IMR-90 (cell line): ENCODE results near the gene CKS1B. TPM values are rescaled to one million over a fixed set of nuclear protein-coding genes. Genes with fewer than 3 reads are reported as not detected.

Source experiments
- ATAC-seq: fragments of 200-7000 bp; cut with Tn5 transposase; 2 replicates; pipeline ENCODE4 v1.9.1; 2020; ENCODE audit warnings: low read depth, mild to moderate bottlenecking, moderate library complexity
- BruUV-seq: library from RNA; stranded (reverse); fragments of 400-500 nt; replicated peaks from 2 replicates; lab custom pipeline; 2021; lab: Mats Ljungman, UMichigan
- CTCF ChIA-PET: fragments of 300-600 bp; formaldehyde crosslinking; extraction: SDS; loops from one replicate; lab custom pipeline; 2021; ENCODE audit warnings: antibody characterized with exemption; lab: Yijun Ruan, JAX
- POLR2A ChIA-PET: fragments of 300-600 bp; sonication (Branson Sonifier 250); formaldehyde crosslinking; loops from one replicate; lab custom pipeline; 2022; ENCODE audit warnings: antibody characterized with exemption; ENCODE audit not compliant: unreplicated experiment; lab: Charles Lee
- DNase-seq: peaks from one replicate; pipeline ENCODE4 v3.0.0; 2013
- H2AFZ ChIP-seq: replicated peaks from 2 replicates; pipeline ENCODE3; 2013; ENCODE audit warnings: low read length, mild to moderate bottlenecking; ENCODE audit not compliant: poor library complexity
- H2AK5ac ChIP-seq: 2 replicates; pipeline ENCODE4 v1.6.1; 2013; ENCODE audit warnings: low read depth, low read length, inconsistent platforms
- H2AK9ac ChIP-seq: replicated peaks from 2 replicates; pipeline ENCODE3; 2013; ENCODE audit warnings: mild to moderate bottlenecking, low read depth, low read length, moderate library complexity; ENCODE audit not compliant: poor library complexity
- H2BK120ac ChIP-seq: 2 replicates; pipeline ENCODE4 v1.6.1; 2013; ENCODE audit warnings: low read depth, low read length, inconsistent platforms
- H2BK15ac ChIP-seq: 3 replicates; pipeline ENCODE4 v1.6.1; 2013; ENCODE audit warnings: low read depth, low read length, inconsistent platforms
- H2BK20ac ChIP-seq: 2 replicates; pipeline ENCODE4 v1.6.1; 2013; ENCODE audit warnings: low read depth, mild to moderate bottlenecking, inconsistent platforms, low read length, moderate library complexity
- H2BK5ac ChIP-seq: 2 replicates; pipeline ENCODE4 v1.6.1; 2013; ENCODE audit warnings: mild to moderate bottlenecking, low read depth, low read length, inconsistent platforms; ENCODE audit not compliant: poor library complexity, severe bottlenecking
- H3K14ac ChIP-seq: replicated peaks from 2 replicates; pipeline ENCODE4 v1.6.1; 2013; ENCODE audit warnings: low read depth, low read length, inconsistent platforms
- H3K18ac ChIP-seq: 2 replicates; pipeline ENCODE4 v1.6.1; 2013; ENCODE audit warnings: low read depth, low read length, control low read depth
- H3K23ac ChIP-seq: 2 replicates; pipeline ENCODE4 v1.6.1; 2013; ENCODE audit warnings: low read depth, low read length, inconsistent platforms
- H3K27ac ChIP-seq: 2 replicates; pipeline ENCODE4 v1.5.1; 2013; ENCODE audit warnings: mild to moderate bottlenecking, control low read depth, low read length; ENCODE audit not compliant: insufficient read depth
- H3K27me3 ChIP-seq: 2 replicates; pipeline ENCODE4 v1.6.1; 2013; ENCODE audit warnings: low read length; ENCODE audit not compliant: control insufficient read depth, insufficient read depth
- H3K36me3 ChIP-seq: 2 replicates; pipeline ENCODE4 v1.6.1; 2013; ENCODE audit warnings: low read length, mixed read lengths; ENCODE audit not compliant: control insufficient read depth, insufficient read depth
- H3K4ac ChIP-seq: 2 replicates; pipeline ENCODE4 v1.6.1; 2013; ENCODE audit warnings: low read depth, low read length, inconsistent platforms
- H3K4me1 ChIP-seq: 2 replicates; pipeline ENCODE4 v1.6.1; 2013; ENCODE audit warnings: low read length, mixed read lengths; ENCODE audit not compliant: control insufficient read depth, insufficient read depth
- H3K4me2 ChIP-seq: 2 replicates; pipeline ENCODE4 v1.6.1; 2013; ENCODE audit warnings: low read depth, mild to moderate bottlenecking, control low read depth, low read length, moderate library complexity
- H3K4me3 ChIP-seq: 2 replicates; pipeline ENCODE4 v1.5.1; 2013; ENCODE audit warnings: low read depth, mild to moderate bottlenecking, control low read depth, low read length, moderate library complexity; ENCODE audit not compliant: insufficient read depth
- H3K56ac ChIP-seq: 2 replicates; pipeline ENCODE4 v1.6.1; 2013; ENCODE audit warnings: low read length, inconsistent platforms; ENCODE audit not compliant: insufficient read depth; ENCODE audit errors: extremely low read depth
- H3K79me1 ChIP-seq, 2 experiments: 2 replicates each; pipeline ENCODE4 v1.6.1; 2013; ENCODE audit warnings: low read length in 2 of 2, inconsistent platforms in 1 of 2, low read depth in 1 of 2
- H3K9ac ChIP-seq: 2 replicates; pipeline ENCODE4 v1.6.1; 2013; ENCODE audit warnings: low read depth, low read length, control low read depth
- H3K9me1 ChIP-seq: 2 replicates; pipeline ENCODE4 v1.6.1; 2013; ENCODE audit warnings: low read length, inconsistent platforms; ENCODE audit not compliant: insufficient read depth
- H3K9me3 ChIP-seq: 2 replicates; pipeline ENCODE4 v1.6.1; 2013; ENCODE audit warnings: low read length; ENCODE audit not compliant: control insufficient read depth, insufficient read depth
- H4K20me1 ChIP-seq: 2 replicates; pipeline ENCODE4 v1.6.1; 2013; ENCODE audit warnings: low read length, inconsistent platforms; ENCODE audit not compliant: insufficient read depth
- H4K5ac ChIP-seq: 2 replicates; pipeline ENCODE4 v1.6.1; 2013; ENCODE audit warnings: mild to moderate bottlenecking, low read depth, low read length, control low read depth
- H4K8ac ChIP-seq, 2 experiments: 2 replicates each; pipeline ENCODE4 v1.6.1; 2013; ENCODE audit warnings: low read depth in 2 of 2, low read length in 2 of 2, control low read depth in 1 of 2, inconsistent platforms in 1 of 2
- H4K91ac ChIP-seq: 2 replicates; pipeline ENCODE4 v1.6.1; 2013; ENCODE audit warnings: low read depth, low read length, inconsistent platforms; ENCODE audit not compliant: insufficient read depth
- BHLHE40 ChIP-seq: fragments of 150-350 bp; IDR thresholded peaks from 2 replicates; pipeline ENCODE4 v1.6.1; 2016; ENCODE audit warnings: mild to moderate bottlenecking, low read depth, low read length
- WGBS, 2 experiments: methylation state at CpG; one replicate each; pipeline versions ENCODE4 v1.1.5 to v1.1.7; 2013; ENCODE audit warnings: missing lambda C conversion rate in 2 of 2; ENCODE audit not compliant: insufficient read length in 1 of 2; ENCODE audit errors: extremely low coverage in 2 of 2; 5-methylcytosine and 5-hydroxymethylcytosine counted together
- dilution Hi-C: fragments of 300-500 bp; cut with HindIII; formaldehyde crosslinking; loops from one replicate; pipeline ENCODE4 v1.14.3; 2018; ENCODE audit warnings: low sequenced_read_pairs; ENCODE audit not compliant: unreplicated experiment
- in situ Hi-C: fragments of 300-500 bp; cut with MboI; formaldehyde crosslinking; loops from 3 replicates; pipeline ENCODE4 v1.14.3; 2019; ENCODE audit warnings: low sequenced_read_pairs, inconsistent platforms, mixed read lengths
- intact Hi-C: fragments of 100-400 bp; cut with micrococcal nuclease; formaldehyde crosslinking; loops from 2 replicates; pipeline ENCODE4 v1.10.0; 2022
- polyA plus RNA-seq, 3 experiments: library from polyadenylated mRNA; depleted of rRNA; stranded (reverse); fragments of >200 nt; gene quantifications; 2 replicates each; pipeline ENCODE4 v1.2.3, GENCODE V29; 2012; ENCODE audit warnings: low replicate concordance in 1 of 3
- total RNA-seq: library from RNA; depleted of rRNA; stranded (reverse); fragments of >200 nt; gene quantifications from 2 replicates; pipeline ENCODE4 v1.2.3, GENCODE V29; 2012

Gene CKS1B
- total and polyA plus RNA-seq, 2 of the 4 experiments (the other 2 are of a cell fraction) = 140 to 195 TPM

DNA sequence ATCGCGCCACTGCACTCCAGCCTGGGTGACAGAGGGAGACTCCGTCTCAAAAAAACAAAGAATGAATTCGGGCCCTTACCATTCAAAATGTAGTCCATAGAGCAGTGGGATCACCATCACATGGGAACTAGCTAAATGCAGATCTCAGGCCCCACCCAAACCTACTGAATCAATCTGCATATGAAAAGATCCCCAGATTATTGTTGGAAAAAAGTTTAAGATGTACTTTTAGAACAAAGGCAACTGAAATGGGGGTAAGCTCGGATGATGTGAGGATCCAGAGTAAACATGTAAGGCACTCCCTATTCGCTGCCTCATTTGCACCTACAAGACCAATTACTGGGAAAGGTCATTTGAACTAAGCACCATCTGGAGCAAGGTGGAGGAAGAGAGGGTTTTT is 7.9 kb downstream of the CKS1B start:
- Histone ChIP-seq H2BK15ac (no peak overlapping the region; the same call in 2 of the 3 replicates), H4K20me1 (no peaks in the 10 kb centered on the region), H3K23ac (no peak overlapping the region), H3K27ac (no peak overlapping the region), H3K79me1 (peaks cover 9 to 44% of the 10 kb centered on the region in 2 experiments; a peak in 3 of 4 replicates), H3K27me3 (no peaks in the 10 kb centered on the region), H2AK5ac (0 out of 2 replicates have a peak overlapping the region, but pooled peaks have one; percentile 57), H3K4me2 (peak overlapping the region; percentile 87; the same call in 1 of the 2 replicates), H2AK9ac (no peak overlapping the region), H3K36me3 (peaks cover under 1% of the 10 kb centered on the region; the same call in 1 of the 2 replicates), H3K14ac (no peak overlapping the region), H3K4me1 (peaks cover 3% of the 10 kb centered on the region), H3K9me1 (no peaks in the 10 kb centered on the region), H2BK120ac (no peak overlapping the region), H3K4me3 (peak overlapping the region; percentile 53; the same call in 1 of the 2 replicates), H2BK20ac (no peak overlapping the region), H4K5ac (no peak overlapping the region), H3K9me3 (no peaks in the 10 kb centered on the region), H2BK5ac (no peak overlapping the region), H3K4ac (no peak overlapping the region), H4K91ac (no peak overlapping the region), H2AFZ (no peak overlapping the region), H4K8ac (peak overlapping the region; percentile 65 to 85), H3K18ac (no peak overlapping the region), H3K56ac (no peak overlapping the region), H3K9ac (peak overlapping the region; percentile 61; the same call in 1 of the 2 replicates)
- CTCF ChIA-PET = interaction anchor here (1.8 kb wide), 1 partner anchor 11 kb away, joined by 5 read pairs; the partner anchor contains the start of gene SHC1
- TF ChIP-seq BHLHE40 = no peak
- no CpG with 5 or more reads among the region's 6 CpGs for WGBS, 2 experiments
- no TSS peak for BruUV-seq
- ATAC-seq (no peak), DNase-seq (no peak)
- dilution Hi-C loops (no loop called here), in situ Hi-C loops (no loop called here), intact Hi-C loops (no loop called here)
- POLR2A ChIA-PET = no interaction called here
